C4-2B (cell line): ENCODE data around the gene CTAGE6.
"Not testable (repeated sequence)": the region's sequence is repeated elsewhere in the genome, so short reads cannot be mapped to it uniquely, and the experiment has no call there.

Source experiments
- H3K27ac ChIP-seq: fragments of 450-650 bp; 2 replicates; pipeline ENCODE4 v1.5.1; 2017
- CTCF ChIP-seq: fragments of 450-650 bp; conservative IDR thresholded peaks from 2 replicates; pipeline ENCODE4 v1.5.1; 2017; ENCODE audit warnings: mild to moderate bottlenecking

CTAGE6 gene

GRCh38 chr7:143757596-143757995, at the start of gene CTAGE6:
Gene CTAGE6, minus strand, starts transcription at chr7:143757696. Its CDS starts 38 bp downstream, at chr7:143757658.
- H3K27ac ChIP-seq, result not testable (repeated sequence)

GRCh38 chr7:143806664-143807071, 49.2 kb upstream of the CTAGE6 start:
- not testable (repeated sequence) for H3K27ac ChIP-seq

- H3K27ac ChIP-seq, result not testable (repeated sequence)
Measured at GRCh38 chr7:143797896-143798290, 40.4 kb upstream of the CTAGE6 start.

- not testable (repeated sequence) for H3K27ac ChIP-seq
Measured at GRCh38 chr7:143797119-143797895, 39.8 kb upstream of the CTAGE6 start.

- not testable (repeated sequence) for H3K27ac ChIP-seq
Measured at GRCh38 chr7:143795653-143796052, 38.2 kb upstream of the CTAGE6 start.

GRCh38 chr7:143792633-143793032, 35.1 kb upstream of the CTAGE6 start:
- not testable (repeated sequence) for H3K27ac ChIP-seq

- H3K27ac ChIP-seq, result not testable (repeated sequence)
Measured at GRCh38 chr7:143785415-143786182, 28.1 kb upstream of the CTAGE6 start.

- not testable (repeated sequence) for H3K27ac ChIP-seq
Measured at GRCh38 chr7:143779591-143779990, 22.1 kb upstream of the CTAGE6 start.

- not testable (repeated sequence) for H3K27ac ChIP-seq
Measured at GRCh38 chr7:143772738-143773468, 15.4 kb upstream of the CTAGE6 start.

GRCh38 chr7:143767531-143767930, 10.0 kb upstream of the CTAGE6 start:
- not testable (repeated sequence) for H3K27ac ChIP-seq

GRCh38 chr7:143765678-143766077, 8.2 kb upstream of the CTAGE6 start:
- not testable (repeated sequence) for H3K27ac ChIP-seq

GRCh38 chr7:143763065-143763464, 5.6 kb upstream of the CTAGE6 start:
- H3K27ac ChIP-seq, result not testable (repeated sequence)

GRCh38 chr7:143745340-143745739, 12.2 kb downstream of the CTAGE6 start:
- H3K27ac ChIP-seq, result not testable (repeated sequence)

- peak; percentile 86 for TF ChIP-seq CTCF
- not testable (repeated sequence) for H3K27ac ChIP-seq
Measured at GRCh38 chr7:143737037-143737819, 20.3 kb downstream of the CTAGE6 start.
